ENCODE measurements around the gene KLK14. TPM values are rescaled to one million over a fixed set of nuclear protein-coding genes. Genes with fewer than 3 reads are reported as not detected.

The KLK14 gene
- total and polyA plus RNA-seq, 10 of the 15 experiments (the other 5 are each of a cell fraction or from before 2014, with no cell fraction given): not detected

GRCh38 chr19:51107406-51108065 lies 24.8 kb upstream of the KLK14 start:
- Histone ChIP-seq H3K4me3 (peak overlapping the region; percentile 93), H3K4me2 (ENCODE audit: control insufficient read depth, insufficient read depth) (peak overlapping the region; percentile 93), H3K4me1 (ENCODE audit: control insufficient read depth, insufficient read depth, low read length) (no peaks in the 10 kb centered on the region), H2AFZ (ENCODE audit: control insufficient read depth, low read depth, low read length) (peak overlapping the region; percentile 86), H3K9ac (ENCODE audit: control insufficient read depth, insufficient read depth, low read length) (peak overlapping the region; percentile 92), H3K36me3 (ENCODE audit: control insufficient read depth in 2 of 2, insufficient read depth in 2 of 2, low read length in 1 of 2) (peaks cover 2 to 8% of the 10 kb centered on the region in 2 experiments; a peak in 3 of 4 replicates), H4K20me1 (ENCODE audit: control insufficient read depth, insufficient read depth) (no peaks in the 10 kb centered on the region), H3K79me2 (ENCODE audit: control insufficient read depth, insufficient read depth, low read length) (peaks cover 15% of the 10 kb centered on the region), H3K27me3 (replicated peaks in 1 of 2; ENCODE audit: control insufficient read depth in 2 of 2, insufficient read depth in 2 of 2, low read length in 1 of 2) (no peaks in the 10 kb centered on the region), H3K27ac (ENCODE audit: control insufficient read depth, insufficient read depth) (peak overlapping the region; percentile 66), H3K9me3 (replicated peaks; ENCODE audit: control insufficient read depth, insufficient read depth, low read length) (no peaks in the 10 kb centered on the region)
- 9% methylated on average over 18 of the region's 18 CpGs for WGBS (ENCODE audit: insufficient coverage, insufficient replicate concordance, low lambda C conversion rate, missing lambda C conversion rate)
- ChIA-PET CTCF (interaction anchor here (1.3 to 1.9 kb wide), 2 partner anchors 11 to 750 kb away, joined by 3 to 12 read pairs; no protein-coding TSS in a partner anchor), RAD21 (ENCODE audit: unreplicated experiment) (interaction anchor here (1.3 kb wide), 1 partner anchor 152 kb away, joined by 5 read pairs; no protein-coding TSS in a partner anchor), SMC1A (ENCODE audit: uncharacterized antibody, unreplicated experiment) (no interaction called here), POLR2A (interaction anchor here (0.6 kb wide), 1 partner anchor 270 kb away, joined by 7 read pairs; no protein-coding TSS in a partner anchor)
- peak; percentile 49 for ATAC-seq
- in situ Hi-C loops (cut with MboI): loop anchor here (10.0 kb wide), 1 partner anchor 1083 kb away; the partner anchor contains the start of genes VRK3 and ZNF473
- intact Hi-C loops (cut with micrococcal nuclease; ENCODE audit: unreplicated experiment): no loop called here
- FAIRE-seq: no peak
- no peak for DNase-seq (ENCODE audit: low read depth, low spot score)
- BruUV-seq (replicated peaks): no TSS peak
- TF ChIP-seq SUPT20H (IDR thresholded peaks at IDR 0.05; ENCODE audit: borderline replicate concordance, control insufficient read depth, low read depth, low read length) (no peak), NRF1 (conservative IDR thresholded peaks at IDR 0.05; ENCODE audit: low read depth, low read length) (no peak), KDM1A (IDR thresholded peaks at IDR 0.05; ENCODE audit: borderline replicate concordance) (no peak), PML (IDR thresholded peaks at IDR 0.05; ENCODE audit: low read length) (no peak), MYC (IDR thresholded peaks at IDR 0.05; ENCODE audit: insufficient read depth, insufficient read length, insufficient replicate concordance, low read length, severe bottlenecking) (no peak), MTA3 (IDR thresholded peaks at IDR 0.05; ENCODE audit: borderline replicate concordance, low read length) (no peak), DPF2 (IDR thresholded peaks at IDR 0.05) (no peak), MEF2A (IDR thresholded peaks at IDR 0.05; ENCODE audit: insufficient read depth, low read depth, low read length) (no peak), ZNF274 (IDR thresholded peaks at IDR 0.05; ENCODE audit: insufficient read depth, insufficient read length) (no peak), CHD2 (IDR thresholded peaks at IDR 0.05; ENCODE audit: borderline replicate concordance, low read depth, low read length) (no peak), CBX3 (IDR thresholded peaks at IDR 0.05; ENCODE audit: borderline replicate concordance, low read depth) (no peak)
- TF ChIP-seq, protein P1, sequence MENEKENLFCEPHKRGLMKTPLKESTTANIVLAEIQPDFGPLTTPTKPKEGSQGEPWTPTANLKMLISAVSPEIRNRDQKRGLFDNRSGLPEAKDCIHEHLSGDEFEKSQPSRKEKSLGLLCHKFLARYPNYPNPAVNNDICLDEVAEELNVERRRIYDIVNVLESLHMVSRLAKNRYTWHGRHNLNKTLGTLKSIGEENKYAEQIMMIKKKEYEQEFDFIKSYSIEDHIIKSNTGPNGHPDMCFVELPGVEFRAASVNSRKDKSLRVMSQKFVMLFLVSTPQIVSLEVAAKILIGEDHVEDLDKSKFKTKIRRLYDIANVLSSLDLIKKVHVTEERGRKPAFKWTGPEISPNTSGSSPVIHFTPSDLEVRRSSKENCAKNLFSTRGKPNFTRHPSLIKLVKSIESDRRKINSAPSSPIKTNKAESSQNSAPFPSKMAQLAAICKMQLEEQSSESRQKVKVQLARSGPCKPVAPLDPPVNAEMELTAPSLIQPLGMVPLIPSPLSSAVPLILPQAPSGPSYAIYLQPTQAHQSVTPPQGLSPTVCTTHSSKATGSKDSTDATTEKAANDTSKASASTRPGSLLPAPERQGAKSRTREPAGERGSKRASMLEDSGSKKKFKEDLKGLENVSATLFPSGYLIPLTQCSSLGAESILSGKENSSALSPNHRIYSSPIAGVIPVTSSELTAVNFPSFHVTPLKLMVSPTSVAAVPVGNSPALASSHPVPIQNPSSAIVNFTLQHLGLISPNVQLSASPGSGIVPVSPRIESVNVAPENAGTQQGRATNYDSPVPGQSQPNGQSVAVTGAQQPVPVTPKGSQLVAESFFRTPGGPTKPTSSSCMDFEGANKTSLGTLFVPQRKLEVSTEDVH (IDR thresholded peaks at IDR 0.05; ENCODE audit: low read depth, partially characterized antibody): no peak
- TF ChIP-seq, protein P2, sequence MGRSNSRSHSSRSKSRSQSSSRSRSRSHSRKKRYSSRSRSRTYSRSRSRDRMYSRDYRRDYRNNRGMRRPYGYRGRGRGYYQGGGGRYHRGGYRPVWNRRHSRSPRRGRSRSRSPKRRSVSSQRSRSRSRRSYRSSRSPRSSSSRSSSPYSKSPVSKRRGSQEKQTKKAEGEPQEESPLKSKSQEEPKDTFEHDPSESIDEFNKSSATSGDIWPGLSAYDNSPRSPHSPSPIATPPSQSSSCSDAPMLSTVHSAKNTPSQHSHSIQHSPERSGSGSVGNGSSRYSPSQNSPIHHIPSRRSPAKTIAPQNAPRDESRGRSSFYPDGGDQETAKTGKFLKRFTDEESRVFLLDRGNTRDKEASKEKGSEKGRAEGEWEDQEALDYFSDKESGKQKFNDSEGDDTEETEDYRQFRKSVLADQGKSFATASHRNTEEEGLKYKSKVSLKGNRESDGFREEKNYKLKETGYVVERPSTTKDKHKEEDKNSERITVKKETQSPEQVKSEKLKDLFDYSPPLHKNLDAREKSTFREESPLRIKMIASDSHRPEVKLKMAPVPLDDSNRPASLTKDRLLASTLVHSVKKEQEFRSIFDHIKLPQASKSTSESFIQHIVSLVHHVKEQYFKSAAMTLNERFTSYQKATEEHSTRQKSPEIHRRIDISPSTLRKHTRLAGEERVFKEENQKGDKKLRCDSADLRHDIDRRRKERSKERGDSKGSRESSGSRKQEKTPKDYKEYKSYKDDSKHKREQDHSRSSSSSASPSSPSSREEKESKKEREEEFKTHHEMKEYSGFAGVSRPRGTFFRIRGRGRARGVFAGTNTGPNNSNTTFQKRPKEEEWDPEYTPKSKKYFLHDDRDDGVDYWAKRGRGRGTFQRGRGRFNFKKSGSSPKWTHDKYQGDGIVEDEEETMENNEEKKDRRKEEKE (IDR thresholded peaks at IDR 0.05): no peak
- TF ChIP-seq, protein P3, sequence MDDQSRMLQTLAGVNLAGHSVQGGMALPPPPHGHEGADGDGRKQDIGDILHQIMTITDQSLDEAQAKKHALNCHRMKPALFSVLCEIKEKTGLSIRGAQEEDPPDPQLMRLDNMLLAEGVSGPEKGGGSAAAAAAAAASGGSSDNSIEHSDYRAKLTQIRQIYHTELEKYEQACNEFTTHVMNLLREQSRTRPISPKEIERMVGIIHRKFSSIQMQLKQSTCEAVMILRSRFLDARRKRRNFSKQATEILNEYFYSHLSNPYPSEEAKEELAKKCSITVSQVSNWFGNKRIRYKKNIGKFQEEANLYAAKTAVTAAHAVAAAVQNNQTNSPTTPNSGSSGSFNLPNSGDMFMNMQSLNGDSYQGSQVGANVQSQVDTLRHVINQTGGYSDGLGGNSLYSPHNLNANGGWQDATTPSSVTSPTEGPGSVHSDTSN (IDR thresholded peaks at IDR 0.05; ENCODE audit: insufficient replicate concordance, low read depth, low read length): peak; percentile 59
- TF ChIP-seq, protein P4, sequence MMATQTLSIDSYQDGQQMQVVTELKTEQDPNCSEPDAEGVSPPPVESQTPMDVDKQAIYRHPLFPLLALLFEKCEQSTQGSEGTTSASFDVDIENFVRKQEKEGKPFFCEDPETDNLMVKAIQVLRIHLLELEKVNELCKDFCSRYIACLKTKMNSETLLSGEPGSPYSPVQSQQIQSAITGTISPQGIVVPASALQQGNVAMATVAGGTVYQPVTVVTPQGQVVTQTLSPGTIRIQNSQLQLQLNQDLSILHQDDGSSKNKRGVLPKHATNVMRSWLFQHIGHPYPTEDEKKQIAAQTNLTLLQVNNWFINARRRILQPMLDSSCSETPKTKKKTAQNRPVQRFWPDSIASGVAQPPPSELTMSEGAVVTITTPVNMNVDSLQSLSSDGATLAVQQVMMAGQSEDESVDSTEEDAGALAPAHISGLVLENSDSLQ (IDR thresholded peaks at IDR 0.05): peak; percentile 22; the same call in 1 of the 2 replicates
